MM.1S (cell line): ENCODE data around the gene PRUNE2.

Experiments
- DNase-seq: peaks from one replicate; pipeline ENCODE4 v3.0.0-alpha.2; 2015
- H2AFZ ChIP-seq: fragments of 300-600 bp; sonication (generic); 2 replicates; pipeline ENCODE4 v1.6.0; 2016; ENCODE audit warnings: antibody characterized with exemption, low read length
- H3F3A ChIP-seq: fragments of 300-600 bp; sonication (generic); 2 replicates; pipeline ENCODE4 v1.6.1; 2016; ENCODE audit warnings: mild to moderate bottlenecking, antibody characterized with exemption, low read length, moderate library complexity, mixed read lengths; ENCODE audit not compliant: insufficient read depth
- H3K27ac ChIP-seq: fragments of 300-600 bp; sonication (generic); 2 replicates; pipeline ENCODE4 v1.5.1; 2016; ENCODE audit warnings: mild to moderate bottlenecking, low read length
- H3K27me3 ChIP-seq: fragments of 300-600 bp; sonication (generic); replicated peaks from 2 replicates; pipeline ENCODE4 v1.6.0; 2016; ENCODE audit warnings: low read length; ENCODE audit not compliant: insufficient read depth
- H3K36me3 ChIP-seq: fragments of 300-600 bp; sonication (generic); replicated peaks from 2 replicates; pipeline ENCODE4 v1.6.1; 2016; ENCODE audit warnings: mild to moderate bottlenecking, low read length, mixed read lengths; ENCODE audit not compliant: insufficient read depth
- H3K4me1 ChIP-seq: fragments of 300-600 bp; sonication (generic); 2 replicates; pipeline ENCODE4 v1.6.1; 2016; ENCODE audit warnings: low read length, mixed read lengths
- H3K4me2 ChIP-seq: fragments of 300-600 bp; sonication (generic); 2 replicates; pipeline ENCODE4 v1.6.0; 2016; ENCODE audit warnings: low read depth, low read length
- H3K4me3 ChIP-seq: fragments of 300-600 bp; sonication (generic); 2 replicates; pipeline ENCODE4 v1.5.1; 2016; ENCODE audit warnings: low read length, mixed read lengths
- H3K79me2 ChIP-seq: fragments of 300-600 bp; sonication (generic); 2 replicates; pipeline ENCODE4 v1.6.1; 2016; ENCODE audit warnings: mixed run types, low read length, mixed read lengths
- H3K9ac ChIP-seq: fragments of 300-600 bp; sonication (generic); 2 replicates; pipeline ENCODE4 v1.6.1; 2016; ENCODE audit warnings: low read length, mixed read lengths
- H3K9me2 ChIP-seq: fragments of 300-600 bp; sonication (generic); replicated peaks from 2 replicates; pipeline ENCODE4 v1.6.1; 2016; ENCODE audit warnings: mild to moderate bottlenecking, low read length, mixed read lengths; ENCODE audit not compliant: insufficient read depth
- H3K9me3 ChIP-seq: fragments of 300-600 bp; sonication (generic); replicated peaks from 2 replicates; pipeline ENCODE4 v1.6.1; 2016; ENCODE audit warnings: mild to moderate bottlenecking, low read length, mixed read lengths; ENCODE audit not compliant: insufficient read depth
- H4K20me1 ChIP-seq: fragments of 300-600 bp; sonication (generic); 2 replicates; pipeline ENCODE4 v1.6.1; 2016; ENCODE audit warnings: mild to moderate bottlenecking, low read length, moderate library complexity, mixed read lengths; ENCODE audit not compliant: insufficient read depth
- CTCF ChIP-seq: fragments of 300-600 bp; sonication (generic); IDR thresholded peaks from 2 replicates; pipeline ENCODE4 v1.5.1; 2016; ENCODE audit warnings: antibody characterized with exemption, low read length, mixed read lengths
- EZH2 ChIP-seq: fragments of 300-600 bp; sonication (generic); optimal IDR thresholded peaks from 2 replicates; pipeline ENCODE3; 2017; ENCODE audit warnings: low read depth, mild to moderate bottlenecking, antibody characterized with exemption, low read length, mixed read lengths
- EZH2phosphoT487 ChIP-seq: fragments of 300-600 bp; sonication (generic); IDR thresholded peaks from 2 replicates; pipeline ENCODE4 v1.6.1; 2018; ENCODE audit warnings: antibody characterized with exemption, low read length

Gene PRUNE2

GRCh38 chr9:76652894-76653293 lies 253.0 kb downstream of the PRUNE2 start:
- no peak overlapping the region for H3K9ac ChIP-seq
- TF ChIP-seq EZH2phosphoT487 (no peak), EZH2 (no peak), CTCF (no peak)
- no peaks in the 10 kb centered on the region for H3K36me3 ChIP-seq
- H3K27ac ChIP-seq: no peak overlapping the region
- no peak for DNase-seq
- no peaks in the 10 kb centered on the region for H4K20me1 ChIP-seq
- peaks cover 15% of the 10 kb centered on the region for H3K4me1 ChIP-seq
- H2AFZ ChIP-seq: no peak overlapping the region
- H3K79me2 ChIP-seq: no peaks in the 10 kb centered on the region
- no peaks in the 10 kb centered on the region for H3K9me2 ChIP-seq
- H3F3A ChIP-seq: peaks cover 22% of the 10 kb centered on the region
- no peaks in the 10 kb centered on the region for H3K27me3 ChIP-seq
- H3K4me3 ChIP-seq: no peak overlapping the region
- no peak overlapping the region for H3K4me2 ChIP-seq
- H3K9me3 ChIP-seq: no peaks in the 10 kb centered on the region

- H3K36me3 ChIP-seq: no peaks in the 10 kb centered on the region
- peak overlapping the region; percentile 12; the same call in 1 of the 2 replicates for H3K9ac ChIP-seq
- peak; percentile 82 for DNase-seq
- no peaks in the 10 kb centered on the region for H3K9me3 ChIP-seq
- TF ChIP-seq EZH2: no peak
- H3K4me2 ChIP-seq: peak overlapping the region; percentile 81
- 0 out of 2 replicates have a peak overlapping the region, but pooled peaks have one; percentile 31 for H2AFZ ChIP-seq
- H4K20me1 ChIP-seq: no peaks in the 10 kb centered on the region
- no peaks in the 10 kb centered on the region for H3K27me3 ChIP-seq
- peaks cover 15% of the 10 kb centered on the region for H3K4me1 ChIP-seq
- peaks cover 22% of the 10 kb centered on the region for H3F3A ChIP-seq
- H3K79me2 ChIP-seq: no peaks in the 10 kb centered on the region
- peak overlapping the region; percentile 60; the same call in 1 of the 2 replicates for H3K27ac ChIP-seq
- H3K9me2 ChIP-seq: no peaks in the 10 kb centered on the region
- H3K4me3 ChIP-seq: peak overlapping the region; percentile 54
Measured at GRCh38 chr9:76651119-76651705, 254.7 kb downstream of the PRUNE2 start.

GRCh38 chr9:76650692-76651091 lies 255.2 kb downstream of the PRUNE2 start:
- no peaks in the 10 kb centered on the region for H3K36me3 ChIP-seq
- H3K27ac ChIP-seq: peak overlapping the region; percentile 60; the same call in 1 of the 2 replicates
- no peaks in the 10 kb centered on the region for H3K9me3 ChIP-seq
- peak overlapping the region; percentile 8; the same call in 1 of the 2 replicates for H3K9ac ChIP-seq
- TF ChIP-seq EZH2phosphoT487 (no peak), CTCF (no peak), EZH2 (no peak)
- peak; percentile 83 for DNase-seq
- no peaks in the 10 kb centered on the region for H3K9me2 ChIP-seq
- 0 out of 2 replicates have a peak overlapping the region, but pooled peaks have one; percentile 31 for H2AFZ ChIP-seq
- peaks cover 15% of the 10 kb centered on the region for H3K4me1 ChIP-seq
- H4K20me1 ChIP-seq: no peaks in the 10 kb centered on the region
- H3K79me2 ChIP-seq: no peaks in the 10 kb centered on the region
- peak overlapping the region; percentile 81 for H3K4me2 ChIP-seq
- peak overlapping the region; percentile 54 for H3K4me3 ChIP-seq
- H3K27me3 ChIP-seq: no peaks in the 10 kb centered on the region
- peaks cover 22% of the 10 kb centered on the region for H3F3A ChIP-seq

GRCh38 chr9:76649894-76650293 lies 256.0 kb downstream of the PRUNE2 start:
- Histone ChIP-seq H3K79me2 (no peaks in the 10 kb centered on the region), H3K9me3 (no peaks in the 10 kb centered on the region), H3K4me1 (peaks cover 15% of the 10 kb centered on the region), H3K9ac (no peak overlapping the region), H4K20me1 (no peaks in the 10 kb centered on the region), H3K4me2 (no peak overlapping the region), H3F3A (peaks cover 22% of the 10 kb centered on the region), H3K4me3 (no peak overlapping the region), H3K36me3 (no peaks in the 10 kb centered on the region), H2AFZ (no peak overlapping the region), H3K27ac (no peak overlapping the region), H3K9me2 (no peaks in the 10 kb centered on the region), H3K27me3 (no peaks in the 10 kb centered on the region)
- DNase-seq: no peak
- no peak for TF ChIP-seq CTCF
- TF ChIP-seq EZH2: no peak
- TF ChIP-seq EZH2phosphoT487: no peak
